WTC11 (cell line): Measurements from ENCODE around the gene SLC12A2.

Experiments
- CTCF ChIP-seq: fragments of 200-600 bp; IDR thresholded peaks from 2 replicates; pipeline ENCODE4 v1.8.0; 2022; ENCODE audit warnings: antibody characterized with exemption
- NR2C2 ChIP-seq: sonication (generic); formaldehyde crosslinking; IDR thresholded peaks from 2 replicates; pipeline ENCODE4 v1.8.0; 2022; ENCODE audit warnings: mild to moderate bottlenecking, missing genetic modification reagents

- no peak for TF ChIP-seq CTCF
- no peak for TF ChIP-seq NR2C2 (CRISPR knock-in tag)
Observed at GRCh38 chr5:128081111-128081851, 2.3 kb upstream of the SLC12A2 start.
